Fibroblast of the aortic adventitia (primary cell): ENCODE measurements around the gene PARD3B. TPM values are rescaled to one million over a fixed set of nuclear protein-coding genes. Genes with fewer than 3 reads are reported as not detected.
A peak's percentile ranks its signal among the peaks of the same experiment; 100 is the strongest.

Experiments
- DNase-seq: peaks from one replicate; pipeline ENCODE4 v3.0.0-alpha.2; 2010; ENCODE audit warnings: low read depth
- H3K4me3 ChIP-seq: 2 replicates; pipeline ENCODE4 v1.5.1; 2011; ENCODE audit warnings: low read depth, mild to moderate bottlenecking, control low read depth, low read length, moderate library complexity
- total RNA-seq: library from RNA; depleted of rRNA; stranded (reverse); fragments of >200 nt; gene quantifications from 2 replicates; pipeline ENCODE4 v1.2.3, GENCODE V29; 2012; ENCODE audit warnings: low replicate concordance
- TF ChIP-seq, protein P1 (sequence below): IDR thresholded peaks from 2 replicates; pipeline ENCODE4 v1.5.1; 2011; ENCODE audit warnings: mild to moderate bottlenecking, low read length, control low read depth, inconsistent platforms; ENCODE audit not compliant: insufficient read depth

PARD3B gene
- total RNA-seq, 1 donor, result 15.9 TPM

DNA sequence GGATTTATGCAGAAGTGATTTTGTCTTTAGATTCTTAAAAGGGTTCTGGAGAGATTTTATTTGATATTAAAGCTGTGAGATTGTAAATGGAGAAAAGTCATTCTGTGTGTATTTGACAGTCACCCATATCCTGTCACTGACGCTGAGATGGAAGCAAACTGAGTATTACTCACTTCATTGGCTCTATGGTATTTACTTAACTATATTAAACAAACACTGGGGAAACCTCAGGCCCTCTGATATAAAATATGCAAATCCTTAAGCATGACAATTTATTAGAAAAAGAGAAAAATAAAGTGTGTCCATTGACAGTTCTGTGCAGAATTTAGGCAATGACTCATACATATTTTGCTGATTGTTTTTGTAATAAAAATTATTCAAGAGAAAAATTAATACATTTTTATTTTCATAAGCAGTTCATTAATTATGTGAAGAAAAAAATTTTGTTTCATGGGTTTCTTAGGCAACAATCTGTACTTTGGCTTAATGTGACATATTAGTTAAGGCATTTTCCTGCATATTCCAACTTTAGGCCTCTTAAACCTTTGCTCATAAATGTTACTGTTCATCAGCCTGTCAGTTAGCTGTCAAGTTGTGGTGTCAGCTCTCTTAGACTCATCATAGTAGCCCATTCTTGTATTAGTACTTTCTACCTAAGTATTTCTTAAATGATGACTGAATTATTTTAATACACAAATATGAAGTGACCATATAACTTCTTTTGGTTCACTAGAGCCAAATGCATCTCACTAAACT, 99.9 kb downstream of the PARD3B start:
- TF ChIP-seq, protein P1, sequence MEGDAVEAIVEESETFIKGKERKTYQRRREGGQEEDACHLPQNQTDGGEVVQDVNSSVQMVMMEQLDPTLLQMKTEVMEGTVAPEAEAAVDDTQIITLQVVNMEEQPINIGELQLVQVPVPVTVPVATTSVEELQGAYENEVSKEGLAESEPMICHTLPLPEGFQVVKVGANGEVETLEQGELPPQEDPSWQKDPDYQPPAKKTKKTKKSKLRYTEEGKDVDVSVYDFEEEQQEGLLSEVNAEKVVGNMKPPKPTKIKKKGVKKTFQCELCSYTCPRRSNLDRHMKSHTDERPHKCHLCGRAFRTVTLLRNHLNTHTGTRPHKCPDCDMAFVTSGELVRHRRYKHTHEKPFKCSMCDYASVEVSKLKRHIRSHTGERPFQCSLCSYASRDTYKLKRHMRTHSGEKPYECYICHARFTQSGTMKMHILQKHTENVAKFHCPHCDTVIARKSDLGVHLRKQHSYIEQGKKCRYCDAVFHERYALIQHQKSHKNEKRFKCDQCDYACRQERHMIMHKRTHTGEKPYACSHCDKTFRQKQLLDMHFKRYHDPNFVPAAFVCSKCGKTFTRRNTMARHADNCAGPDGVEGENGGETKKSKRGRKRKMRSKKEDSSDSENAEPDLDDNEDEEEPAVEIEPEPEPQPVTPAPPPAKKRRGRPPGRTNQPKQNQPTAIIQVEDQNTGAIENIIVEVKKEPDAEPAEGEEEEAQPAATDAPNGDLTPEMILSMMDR, result no peak
- peak; percentile 8 for DNase-seq
- no peak overlapping the region for H3K4me3 ChIP-seq

DNA sequence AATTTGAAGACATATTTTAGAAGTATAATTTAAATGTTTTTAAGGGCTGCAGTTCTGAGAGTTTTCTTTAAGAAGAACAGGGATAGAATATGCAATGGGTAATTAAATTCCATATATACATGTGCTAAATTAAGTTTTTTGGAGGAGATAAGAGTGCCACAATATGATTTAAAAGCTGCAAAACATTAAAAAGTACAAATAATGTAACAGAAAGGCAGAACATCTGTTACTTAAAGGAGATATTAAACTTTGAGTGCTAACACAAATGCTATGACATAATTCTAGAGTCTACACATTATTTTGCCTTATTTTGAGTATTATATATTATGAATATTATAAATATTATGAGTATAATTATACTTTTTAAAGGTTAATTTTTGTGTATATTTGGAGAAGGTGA, 102.4 kb downstream of the PARD3B start:
- TF ChIP-seq, protein P1, result no peak
- no peak for DNase-seq
- no peak overlapping the region for H3K4me3 ChIP-seq

DNA sequence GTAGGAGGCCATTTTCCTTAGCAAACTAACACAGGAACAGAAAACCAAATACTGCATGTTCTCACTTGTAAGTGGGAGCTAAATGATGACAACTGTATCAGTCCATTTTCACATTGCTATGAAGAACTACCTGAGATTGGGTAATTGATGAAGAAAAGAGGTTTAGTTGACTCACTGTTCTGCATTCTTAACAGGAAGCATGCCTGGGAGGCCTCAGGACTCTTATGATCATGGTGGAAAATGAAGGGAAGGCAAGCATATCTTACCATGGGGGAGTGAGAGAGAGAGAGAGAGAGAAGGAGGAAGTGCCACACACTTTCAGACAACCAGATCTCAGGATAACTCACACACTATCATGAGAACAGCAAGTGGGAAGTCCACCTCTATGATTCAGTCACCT, 105.3 kb downstream of the PARD3B start:
- TF ChIP-seq, protein P1, result no peak
- no peak overlapping the region for H3K4me3 ChIP-seq
- no peak for DNase-seq

DNA sequence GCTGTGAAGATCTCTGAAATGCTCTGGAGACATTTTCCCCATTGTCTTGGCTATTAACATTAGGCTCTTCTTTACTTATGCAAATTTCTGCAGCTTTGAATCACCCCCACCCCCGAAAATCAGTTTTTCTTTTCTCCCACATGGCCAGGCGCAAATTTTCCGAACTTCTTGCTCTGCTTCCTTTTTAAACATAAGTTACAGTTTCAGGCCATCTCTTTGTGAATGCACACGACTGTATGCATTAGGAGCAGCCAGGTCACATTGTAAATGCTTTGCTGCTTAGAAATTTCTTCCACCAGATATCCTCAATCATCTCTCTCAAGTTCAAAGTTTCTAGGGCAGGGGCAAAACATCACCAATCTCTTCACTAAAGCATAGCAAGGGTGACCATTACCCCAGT, 106.8 kb downstream of the PARD3B start:
- no peak for DNase-seq
- TF ChIP-seq, protein P1, result no peak
- H3K4me3 ChIP-seq, result no peak overlapping the region

DNA sequence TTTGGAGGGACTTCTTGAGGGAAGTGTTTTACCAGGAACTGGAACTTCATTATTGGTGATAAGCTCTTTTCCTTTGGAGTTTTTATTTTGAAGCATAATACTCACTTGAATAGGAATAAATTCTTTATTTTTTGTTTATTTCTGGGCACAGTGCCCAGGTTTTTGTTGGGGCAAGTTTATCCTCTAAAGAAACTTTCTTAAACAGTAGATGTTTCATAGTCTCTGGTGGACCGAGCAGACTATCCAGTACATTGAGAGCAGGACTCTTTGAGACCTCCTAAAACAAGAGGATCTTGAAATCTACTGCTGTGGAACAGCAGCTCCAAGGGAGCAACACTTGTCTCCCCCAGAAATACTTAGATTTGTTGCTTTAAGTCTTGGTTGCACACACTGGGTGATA, 109.4 kb downstream of the PARD3B start:
- DNase-seq, result peak; percentile 33
- H3K4me3 ChIP-seq, result no peak overlapping the region
- TF ChIP-seq, protein P1, result no peak

DNA sequence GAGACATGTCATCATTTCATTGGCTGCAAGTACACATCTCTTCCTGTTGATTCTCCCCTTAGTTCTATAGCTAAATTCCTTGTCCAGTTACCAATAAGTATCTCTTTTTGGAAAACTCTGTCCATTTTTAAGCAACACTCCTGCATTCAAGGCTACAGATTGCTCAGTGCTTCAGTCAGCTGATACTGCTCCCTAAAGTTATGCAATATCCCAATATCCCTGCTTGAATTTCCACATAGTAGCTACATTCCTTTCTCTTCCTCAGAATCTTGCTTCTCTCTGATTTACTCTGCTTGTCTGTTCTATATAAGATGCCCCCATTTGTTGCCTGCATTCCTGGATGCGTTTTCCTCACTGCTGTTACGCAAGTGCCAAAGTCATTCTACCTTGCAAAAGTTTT, 109.8 kb downstream of the PARD3B start:
- DNase-seq, result peak; percentile 77
- H3K4me3 ChIP-seq, result no peak overlapping the region
- TF ChIP-seq, protein P1, result no peak

DNA sequence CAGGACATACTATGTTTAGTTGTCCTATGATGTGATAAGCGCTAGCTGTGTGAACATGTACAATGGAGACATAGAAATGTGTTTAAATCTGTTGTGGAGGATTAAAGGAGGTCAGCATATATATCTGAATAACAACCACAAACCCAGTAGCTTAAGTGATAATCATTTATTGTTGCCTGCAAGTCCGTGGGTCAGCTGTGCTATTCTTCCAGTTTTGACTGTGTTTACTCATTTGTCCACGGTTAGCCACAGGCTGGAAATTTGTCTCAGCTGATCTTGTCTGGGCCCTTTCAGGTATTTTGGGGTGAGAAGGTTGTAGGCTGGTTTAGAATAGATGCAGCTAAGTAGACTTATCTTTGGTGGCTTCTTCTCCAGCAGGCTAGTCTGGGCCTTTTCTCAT, 110.4 kb downstream of the PARD3B start:
- DNase-seq, result no peak
- H3K4me3 ChIP-seq, result no peak overlapping the region
- TF ChIP-seq, protein P1, result no peak
